Smooth muscle cell of the brain vasculature (primary cell): ENCODE measurements around the gene POLA1.

Experiments used
- DNase-seq: peaks from one replicate; pipeline ENCODE4 v3.0.0-alpha.2; 2012; ENCODE audit warnings: low read depth, low spot score

The POLA1 gene

DNA sequence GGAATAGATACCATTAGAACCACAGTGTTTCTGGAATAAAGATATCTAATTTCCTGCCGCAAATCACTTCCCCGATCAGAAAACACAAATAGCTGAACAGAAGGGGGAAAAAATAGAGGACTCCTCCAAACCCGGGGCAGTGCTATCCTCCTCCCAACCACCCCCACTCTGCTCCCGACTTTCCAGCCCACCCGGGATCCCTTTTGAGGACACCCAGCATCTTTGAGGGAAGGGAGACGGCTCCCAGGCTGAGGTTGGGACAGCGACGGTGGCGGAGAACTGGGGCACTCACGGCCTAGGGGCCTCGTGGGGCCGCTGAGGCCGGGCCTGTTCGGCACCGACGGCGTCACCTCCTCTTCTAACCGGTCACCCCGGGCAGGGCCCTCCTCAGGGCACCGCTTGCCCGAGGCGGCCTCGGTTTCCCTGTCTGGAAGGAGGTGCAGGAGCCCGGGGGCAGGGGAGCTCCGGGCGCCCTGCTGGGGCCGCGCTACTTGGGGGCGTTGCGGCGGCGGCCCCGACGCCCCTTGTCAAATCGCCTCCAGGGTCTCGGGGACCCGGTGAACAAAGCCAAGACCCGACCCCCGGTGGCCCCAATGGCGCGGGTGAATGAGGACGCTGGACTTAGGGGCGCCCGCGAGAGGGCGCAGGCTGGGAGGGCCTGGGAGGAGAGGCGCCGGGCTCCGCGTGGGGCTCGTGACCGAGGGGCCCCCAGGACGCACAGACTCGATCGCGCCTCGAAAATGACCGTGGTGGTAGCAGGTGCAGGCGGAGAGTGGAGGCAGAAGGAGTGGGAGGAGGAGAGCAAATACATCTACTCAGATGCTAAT lies 329.0 kb downstream of the POLA1 start:
- no peak for DNase-seq

DNA sequence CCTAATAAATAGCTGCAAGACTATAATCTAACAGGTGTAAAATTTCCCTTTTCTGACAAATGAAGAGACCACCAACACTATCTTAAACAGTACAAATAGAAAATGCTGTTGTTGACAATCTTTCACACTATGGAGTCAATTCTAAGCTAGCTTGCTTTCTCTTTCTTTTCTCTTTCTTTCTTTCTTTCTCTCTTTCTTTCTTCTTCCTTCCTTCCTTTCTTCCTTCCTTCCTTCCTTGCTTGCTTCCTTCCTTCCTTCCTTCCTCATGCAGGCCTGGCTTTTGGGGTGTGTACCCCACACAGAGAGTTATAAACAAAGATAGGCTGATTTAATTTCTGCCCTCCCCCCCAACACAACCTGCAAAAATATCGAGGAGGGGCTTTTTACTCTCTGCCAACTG lies 330.2 kb downstream of the POLA1 start:
- no peak for DNase-seq

DNA sequence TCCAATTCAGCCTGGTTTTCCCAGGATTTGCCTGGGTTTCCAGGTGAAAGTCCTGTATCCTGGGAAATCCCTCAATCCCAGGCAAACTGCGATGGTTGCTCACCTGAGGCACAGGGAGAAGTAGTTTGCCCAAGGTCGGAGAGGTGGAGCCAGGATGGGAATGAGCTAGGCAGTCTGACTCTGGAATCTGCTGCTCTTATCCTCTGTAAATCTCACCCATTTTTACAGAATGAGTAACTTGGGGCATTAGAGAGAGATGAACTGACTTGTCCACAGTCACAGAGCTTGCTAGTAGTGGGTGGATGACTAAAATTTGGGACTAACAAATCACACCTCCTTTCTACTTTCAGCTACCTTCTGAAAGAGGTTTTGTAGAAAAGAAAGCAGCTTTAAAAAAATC lies 331.9 kb downstream of the POLA1 start:
- DNase-seq = no peak

DNA sequence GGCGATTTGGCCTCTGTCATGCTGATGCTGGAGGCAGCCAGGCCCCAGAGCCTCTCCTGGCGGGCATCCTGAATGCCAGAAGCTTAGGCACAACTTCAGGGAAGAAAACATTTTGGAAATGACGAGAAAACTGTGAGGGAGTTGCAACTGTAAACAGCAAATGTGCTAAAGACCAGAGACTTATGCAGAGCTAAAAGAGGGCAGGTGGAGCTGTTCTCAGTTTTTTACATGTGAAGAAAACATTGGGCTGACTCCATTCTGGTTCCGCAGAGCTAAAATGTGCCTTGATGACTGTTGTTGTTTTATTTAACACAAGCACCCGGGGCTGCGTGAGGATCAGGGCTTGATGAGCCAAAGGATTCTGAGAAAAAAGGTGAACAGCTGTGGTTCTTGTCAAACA lies 332.9 kb downstream of the POLA1 start:
- no peak for DNase-seq

DNA sequence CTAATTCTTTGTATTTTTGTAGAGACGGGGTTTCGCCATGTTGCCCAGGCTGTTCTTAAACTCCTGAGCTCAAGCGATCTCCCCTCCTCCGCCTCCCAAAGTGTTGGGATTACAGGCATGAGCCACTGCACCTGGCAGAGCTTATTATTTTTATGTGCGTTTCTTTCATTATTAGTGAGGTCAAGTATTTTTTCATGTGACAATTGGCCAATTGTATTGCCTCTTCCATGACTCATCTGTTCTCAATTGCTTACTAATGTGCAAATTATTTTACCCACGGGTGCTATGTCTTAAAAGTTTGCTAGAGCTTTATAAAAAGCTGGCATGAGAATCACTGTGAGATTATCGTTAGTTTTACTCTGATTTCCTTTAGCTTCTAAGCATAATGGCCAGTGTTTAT lies 335.0 kb downstream of the POLA1 start:
- no peak for DNase-seq

DNA sequence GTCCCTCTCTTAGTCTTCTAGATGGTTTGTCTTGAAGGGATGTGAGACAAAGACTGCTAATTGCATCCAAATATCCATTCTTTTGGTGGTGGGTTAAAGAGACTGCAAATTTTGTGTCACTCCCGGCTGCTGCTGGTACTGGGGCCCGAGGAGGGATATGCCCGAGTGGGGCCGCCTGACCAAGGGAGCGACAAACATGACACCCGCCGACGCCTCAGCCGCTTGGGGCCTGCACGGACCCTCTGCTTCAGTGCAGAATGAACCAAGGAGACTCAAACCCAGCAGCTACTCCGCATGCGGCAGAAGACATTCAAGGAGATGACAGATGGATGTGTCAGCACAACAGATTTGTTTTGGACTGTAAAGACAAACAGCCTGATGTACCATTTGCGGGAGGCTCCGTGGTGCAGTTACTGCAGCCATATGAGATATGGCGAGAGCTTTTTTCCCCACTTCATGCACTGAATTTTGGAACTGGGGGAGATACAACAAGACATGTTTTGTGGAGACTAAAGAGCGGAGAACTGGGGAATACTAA lies 335.6 kb downstream of the POLA1 start:
- no peak for DNase-seq

DNA sequence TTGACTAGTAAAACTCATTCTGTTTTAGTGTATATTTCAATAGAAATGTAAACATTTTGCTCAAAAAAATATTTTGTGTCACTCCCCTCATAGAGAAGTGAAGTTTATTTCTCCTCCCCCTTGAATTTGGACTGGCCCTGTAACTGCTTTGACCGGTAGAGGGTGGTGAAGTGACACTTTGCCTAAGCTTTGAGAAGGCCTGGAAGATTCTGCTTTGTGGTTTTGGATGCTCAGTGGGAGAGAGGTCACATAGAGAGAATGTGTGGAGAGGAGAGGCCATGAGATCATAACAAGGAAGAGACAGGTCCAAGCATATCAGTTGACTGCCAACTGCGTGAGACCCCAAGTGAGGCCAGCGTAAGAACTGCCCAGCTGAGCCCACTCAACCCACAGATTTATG lies 341.2 kb downstream of the POLA1 start:
- no peak for DNase-seq

DNA sequence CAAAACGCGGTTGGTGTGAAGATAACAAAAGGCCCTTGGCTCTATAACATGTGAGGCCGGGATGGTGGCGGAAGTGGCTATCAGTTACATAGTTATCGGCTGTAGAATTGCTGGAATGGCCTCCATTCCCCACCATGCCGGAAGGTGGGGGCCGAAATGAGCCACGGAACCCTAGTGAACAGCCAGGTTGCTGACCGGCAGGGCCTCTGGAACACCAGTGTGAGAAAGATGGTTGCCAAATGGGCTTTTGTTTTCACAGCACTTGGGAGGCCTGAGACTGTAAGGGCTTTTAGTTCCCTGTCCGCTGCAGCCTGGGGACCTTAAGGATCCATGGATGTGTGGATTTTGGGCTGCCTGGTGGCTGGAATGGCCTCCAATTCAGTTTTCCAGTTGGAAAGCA lies 345.3 kb downstream of the POLA1 start:
- no peak for DNase-seq

DNA sequence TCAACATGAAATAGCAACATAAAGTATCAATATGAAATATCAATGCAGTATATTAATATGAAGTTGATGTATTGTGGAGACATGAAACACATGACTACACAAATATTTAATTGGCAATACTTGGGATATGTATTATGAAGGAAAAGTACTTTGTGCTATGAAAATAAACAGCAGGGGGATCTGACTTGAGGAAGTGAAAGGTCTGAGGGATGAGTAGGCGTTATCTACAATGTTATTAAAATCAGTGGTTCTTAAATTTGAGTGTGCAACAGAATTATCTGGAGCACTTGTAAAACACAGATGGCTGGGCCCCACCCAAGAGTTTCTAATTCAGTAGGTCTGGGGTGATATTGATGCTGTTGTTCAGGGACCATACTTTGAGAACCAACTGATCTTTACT lies 349.5 kb downstream of the POLA1 start:
- DNase-seq = no peak
